ENCODE measurements around the gene NRTN.
"Not testable (repeated sequence)": the region's sequence is repeated elsewhere in the genome, so short reads cannot be mapped to it uniquely, and the experiment has no call there.

GRCh38 chr19:5855151-5855550 is 50.3 kb downstream of the NRTN start:
- TF ChIP-seq EZH2phosphoT487 (IDR thresholded peaks at IDR 0.05; ENCODE audit: insufficient read depth, low read depth); EZH2 (IDR thresholded peaks at IDR 0.05; ENCODE audit: insufficient read depth, poor library complexity, severe bottlenecking): not testable (repeated sequence)

Measured in GM23248 (cell line).